ENCODE data around the gene HPF1. TPM values are rescaled to one million over a fixed set of nuclear protein-coding genes. Genes with fewer than 3 reads are reported as not detected.
"Not testable (repeated sequence)": the region's sequence is repeated elsewhere in the genome, so short reads cannot be mapped to it uniquely, and the experiment has no call there.

HPF1 gene
- total RNA-seq, result 10 to 100 TPM in 3 of 6 experiments, 1 to 10 TPM in 3; 6.9 to 27.0 (median 10.1) TPM
- long read RNA-seq, partial matches to known transcripts, result 6 of 7 reads
- long read RNA-seq, other reads (novel, unspliced or antisense), result 0 of 7 reads

- no peaks in the 10 kb centered on the region for H3K27me3 ChIP-seq
- 0% methylated on average over 8 of the region's 46 CpGs for WGBS (ENCODE audit: insufficient coverage, low coverage, low lambda C conversion rate, missing lambda C conversion rate)
- TF ChIP-seq, protein P1, sequence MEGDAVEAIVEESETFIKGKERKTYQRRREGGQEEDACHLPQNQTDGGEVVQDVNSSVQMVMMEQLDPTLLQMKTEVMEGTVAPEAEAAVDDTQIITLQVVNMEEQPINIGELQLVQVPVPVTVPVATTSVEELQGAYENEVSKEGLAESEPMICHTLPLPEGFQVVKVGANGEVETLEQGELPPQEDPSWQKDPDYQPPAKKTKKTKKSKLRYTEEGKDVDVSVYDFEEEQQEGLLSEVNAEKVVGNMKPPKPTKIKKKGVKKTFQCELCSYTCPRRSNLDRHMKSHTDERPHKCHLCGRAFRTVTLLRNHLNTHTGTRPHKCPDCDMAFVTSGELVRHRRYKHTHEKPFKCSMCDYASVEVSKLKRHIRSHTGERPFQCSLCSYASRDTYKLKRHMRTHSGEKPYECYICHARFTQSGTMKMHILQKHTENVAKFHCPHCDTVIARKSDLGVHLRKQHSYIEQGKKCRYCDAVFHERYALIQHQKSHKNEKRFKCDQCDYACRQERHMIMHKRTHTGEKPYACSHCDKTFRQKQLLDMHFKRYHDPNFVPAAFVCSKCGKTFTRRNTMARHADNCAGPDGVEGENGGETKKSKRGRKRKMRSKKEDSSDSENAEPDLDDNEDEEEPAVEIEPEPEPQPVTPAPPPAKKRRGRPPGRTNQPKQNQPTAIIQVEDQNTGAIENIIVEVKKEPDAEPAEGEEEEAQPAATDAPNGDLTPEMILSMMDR (IDR thresholded peaks at IDR 0.05), result peak in 1 of 4 donors; percentile 14
- peak; percentile 70 for TF ChIP-seq POLR2A (IDR thresholded peaks at IDR 0.05)
- H3K4me1 ChIP-seq, result peaks cover 0 to 10% (median 0%) of the 10 kb centered on the region in 4 donors
- DNase-seq (peak; percentile 95 to 96 (median 96)), ATAC-seq (peak; percentile 97 to 99 (median 98))
- H3K9me3 ChIP-seq, result no peaks in the 10 kb centered on the region
- intact Hi-C loops (cut with DNase I), result no loop called here
- H3K27ac ChIP-seq, result peak within 1 kb of the TSS; percentile 50 to 69 (median 55)
- peak within 1 kb of the TSS; percentile 78 to 91 (median 79) for H3K4me3 ChIP-seq
- H3K36me3 ChIP-seq, result no peaks in the 10 kb centered on the region
These were observed at the start of gene HPF1 for GRCh38 chr4:169757575-169758184. Gene HPF1 (minus strand): TSS chr4:169757944. CDS start chr4:169757877, 67 bp downstream.

DNA sequence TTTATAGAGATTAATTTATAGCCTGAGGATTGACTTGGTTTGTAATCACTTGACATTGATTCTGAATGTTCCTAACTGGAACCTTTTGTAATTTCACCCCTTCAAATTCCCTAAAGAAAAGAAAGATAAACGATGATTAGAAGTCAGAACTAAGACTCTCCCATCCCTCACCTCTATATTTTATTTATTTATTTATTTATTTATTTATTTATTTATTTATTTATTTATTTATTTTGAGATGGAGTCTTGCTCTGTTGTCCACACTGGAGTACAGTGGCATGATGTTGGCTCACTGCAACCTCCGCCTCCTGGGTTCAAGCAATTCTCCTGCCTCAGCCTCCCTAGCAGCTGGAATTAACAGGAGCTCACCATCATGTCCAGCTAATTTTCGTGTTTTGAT lies 49.0 kb upstream of the HPF1 start:
- H3K4me3 ChIP-seq; H3K27me3 ChIP-seq; H3K27ac ChIP-seq; H3K9me3 ChIP-seq; DNase-seq; H3K36me3 ChIP-seq; H3K4me1 ChIP-seq; intact Hi-C loops (cut with DNase I); ATAC-seq: not testable (repeated sequence)
- WGBS (ENCODE audit: insufficient coverage, low coverage, low lambda C conversion rate, missing lambda C conversion rate), result 68% methylated on average over 2 of the region's 3 CpGs

DNA sequence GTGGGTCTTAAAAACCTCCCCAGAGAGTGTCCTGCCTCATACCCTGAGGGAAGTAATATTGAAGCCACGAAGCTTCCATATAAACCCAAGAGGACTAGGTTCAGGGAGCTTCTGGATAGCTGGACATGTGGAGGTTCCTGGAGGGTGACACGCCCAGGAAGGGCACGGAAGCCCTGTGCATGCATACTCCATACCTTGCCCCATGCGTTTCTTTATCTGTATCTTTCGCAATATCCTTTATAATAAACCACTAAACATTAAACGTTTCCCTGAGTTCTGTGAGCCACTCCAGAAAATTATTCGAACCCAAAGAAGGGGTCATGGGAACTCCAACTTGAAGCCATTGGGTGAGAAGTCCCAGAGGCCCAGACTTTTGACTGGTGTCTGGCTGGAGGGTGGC lies 45.7 kb upstream of the HPF1 start:
- no peak for DNase-seq

DNA sequence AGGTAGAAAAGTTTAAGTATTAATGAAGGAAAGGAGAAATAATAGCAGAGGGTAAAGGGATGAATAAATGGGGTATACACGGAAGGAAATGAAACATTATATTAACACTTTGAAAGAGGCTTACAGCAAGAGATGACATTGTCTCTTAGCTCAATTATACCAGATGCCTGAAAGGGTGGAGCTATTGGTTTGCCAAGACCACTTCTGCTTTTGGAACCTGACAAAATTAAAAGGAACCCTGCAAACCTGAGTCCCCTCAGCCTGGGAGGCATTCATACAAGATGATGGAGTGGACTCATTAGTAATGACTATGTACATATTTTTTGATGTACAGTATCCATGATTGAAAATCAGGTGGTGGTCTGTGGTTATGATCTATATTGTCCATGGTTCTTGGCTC lies 45.1 kb upstream of the HPF1 start:
- Histone ChIP-seq H3K4me1 (no peaks in the 10 kb centered on the region), H3K27me3 (no peaks in the 10 kb centered on the region), H3K4me3 (no peak overlapping the region), H3K27ac (no peak overlapping the region), H3K36me3 (no peaks in the 10 kb centered on the region), H3K9me3 (no peaks in the 10 kb centered on the region)
- WGBS (ENCODE audit: insufficient coverage, low coverage, low lambda C conversion rate, missing lambda C conversion rate), result 30% methylated on average over 1 of the region's 1 CpG
- TF ChIP-seq POLR2A (IDR thresholded peaks at IDR 0.05), result no peak
- TF ChIP-seq, protein P1 (IDR thresholded peaks at IDR 0.05), result no peak
- no peak for DNase-seq
- no peak for ATAC-seq
- intact Hi-C loops (cut with DNase I), result loop anchor here in 1 of 2 donors (5.0 kb wide), 1 partner anchor 239 kb away; no protein-coding TSS in a partner anchor

More for the DNA sequence above, 45.7 kb upstream of the HPF1 start:
- Histone ChIP-seq H3K27me3 (no peaks in the 10 kb centered on the region), H3K4me1 (no peaks in the 10 kb centered on the region), H3K36me3 (no peaks in the 10 kb centered on the region), H3K9me3 (no peaks in the 10 kb centered on the region), H3K27ac (no peak overlapping the region), H3K4me3 (no peak overlapping the region)
- no peak for TF ChIP-seq POLR2A (IDR thresholded peaks at IDR 0.05)
- TF ChIP-seq, protein P1 (IDR thresholded peaks at IDR 0.05), result no peak
- no peak for ATAC-seq
- intact Hi-C loops (cut with DNase I), result loop anchor here in 1 of 2 donors (5.0 kb wide), 1 partner anchor 239 kb away; no protein-coding TSS in a partner anchor
- 48% methylated on average over 7 of the region's 7 CpGs for whole genome bisulfite sequencing (ENCODE audit: insufficient coverage, low coverage, low lambda C conversion rate, missing lambda C conversion rate)

DNA sequence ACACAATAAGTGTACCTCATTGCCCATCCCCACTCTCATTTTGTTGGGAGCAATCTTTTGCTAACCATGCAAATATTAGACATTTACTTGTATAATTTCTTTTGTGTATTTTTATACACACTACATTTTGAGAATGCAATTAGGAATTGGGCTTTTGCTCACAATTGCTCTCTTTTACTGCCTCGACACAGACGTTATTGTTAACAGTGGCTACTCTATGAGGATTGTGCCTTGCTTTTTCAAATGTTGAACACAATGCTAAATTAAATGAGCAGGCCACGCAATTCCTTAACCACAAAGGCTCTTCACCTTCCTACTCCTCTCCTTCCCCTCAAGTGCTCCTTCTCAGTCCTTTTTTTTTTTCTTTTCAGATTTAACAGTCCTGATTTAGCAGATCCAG lies 42.8 kb upstream of the HPF1 start:
- Histone ChIP-seq H3K27me3 (no peaks in the 10 kb centered on the region), H3K4me3 (no peak overlapping the region), H3K27ac (no peak overlapping the region), H3K9me3 (no peaks in the 10 kb centered on the region), H3K4me1 (no peaks in the 10 kb centered on the region), H3K36me3 (no peaks in the 10 kb centered on the region)
- intact Hi-C loops (cut with DNase I), result loop anchor here in 1 of 2 donors (5.0 kb wide), 1 partner anchor 242 kb away; no protein-coding TSS in a partner anchor
- DNase-seq (no peak), ATAC-seq (no peak)
- TF ChIP-seq, protein P1 (IDR thresholded peaks at IDR 0.05), result no peak
- no peak for TF ChIP-seq POLR2A (IDR thresholded peaks at IDR 0.05)
- WGBS (ENCODE audit: insufficient coverage, low coverage, low lambda C conversion rate, missing lambda C conversion rate), result 90% methylated on average over 3 of the region's 3 CpGs
